ENCODE data around the gene RBFOX2. TPM values are rescaled to one million over a fixed set of nuclear protein-coding genes. Genes with fewer than 3 reads are reported as not detected.
"Not testable (repeated sequence)": the region's sequence is repeated elsewhere in the genome, so short reads cannot be mapped to it uniquely, and the experiment has no call there.

The RBFOX2 gene
- total RNA-seq, 1 donor from 2014 or later: 76.7 TPM

GRCh38 chr22:35830305-35830704, 198.3 kb downstream of the RBFOX2 start:
- ATAC-seq (no peak), DNase-seq (no peak)
- intact Hi-C loops (cut with micrococcal nuclease): loop anchor here (10.0 kb wide), 1 partner anchor 84 kb away; no protein-coding TSS in a partner anchor

GRCh38 chr22:35824256-35824655, 204.4 kb downstream of the RBFOX2 start:
- no peak for DNase-seq
- ATAC-seq: no peak
- intact Hi-C loops (cut with micrococcal nuclease): no loop called here

- peak; percentile 25 for ATAC-seq
- no peak for DNase-seq
- intact Hi-C loops (cut with micrococcal nuclease): no loop called here
Observed at GRCh38 chr22:35821654-35822053, 207.0 kb downstream of the RBFOX2 start.

- no peak for ATAC-seq
- intact Hi-C loops (cut with micrococcal nuclease): no loop called here
- DNase-seq: no peak
Observed at GRCh38 chr22:35819421-35819820, 209.2 kb downstream of the RBFOX2 start.

GRCh38 chr22:35818897-35819296, 209.7 kb downstream of the RBFOX2 start:
- DNase-seq: no peak
- ATAC-seq: no peak
- intact Hi-C loops (cut with micrococcal nuclease): no loop called here

- no peak for DNase-seq
- ATAC-seq: no peak
- intact Hi-C loops (cut with micrococcal nuclease): no loop called here
Observed at GRCh38 chr22:35812600-35812999, 216.0 kb downstream of the RBFOX2 start.

GRCh38 chr22:35811670-35812069, 217.0 kb downstream of the RBFOX2 start:
- no peak for ATAC-seq
- intact Hi-C loops (cut with micrococcal nuclease): no loop called here
- DNase-seq: no peak

- DNase-seq (no peak), ATAC-seq (no peak)
- intact Hi-C loops (cut with micrococcal nuclease): no loop called here
Observed at GRCh38 chr22:35809816-35810215, 218.8 kb downstream of the RBFOX2 start.

GRCh38 chr22:35808377-35808776, 220.2 kb downstream of the RBFOX2 start:
- DNase-seq (no peak), ATAC-seq (no peak)
- intact Hi-C loops (cut with micrococcal nuclease): no loop called here

GRCh38 chr22:35806668-35807067, 222.0 kb downstream of the RBFOX2 start:
- intact Hi-C loops (cut with micrococcal nuclease); DNase-seq; ATAC-seq: not testable (repeated sequence)

- DNase-seq: no peak
- ATAC-seq: no peak
Observed at GRCh38 chr22:35805466-35805865, 223.2 kb downstream of the RBFOX2 start.

GRCh38 chr22:35804421-35804820, 224.2 kb downstream of the RBFOX2 start:
- ATAC-seq (no peak), DNase-seq (no peak)
- intact Hi-C loops (cut with micrococcal nuclease): no loop called here

More at GRCh38 chr22:35805466-35805865, 223.2 kb downstream of the RBFOX2 start:
- intact Hi-C loops (cut with micrococcal nuclease): no loop called here

- ATAC-seq: no peak
- intact Hi-C loops (cut with micrococcal nuclease): no loop called here
- DNase-seq: no peak
Observed at GRCh38 chr22:35802885-35803284, 225.7 kb downstream of the RBFOX2 start.

- ATAC-seq; DNase-seq; intact Hi-C loops (cut with micrococcal nuclease): not testable (repeated sequence)
Observed at GRCh38 chr22:35801301-35801700, 227.3 kb downstream of the RBFOX2 start.

GRCh38 chr22:35799150-35799549, 229.5 kb downstream of the RBFOX2 start:
- intact Hi-C loops (cut with micrococcal nuclease): no loop called here
- ATAC-seq (no peak), DNase-seq (no peak)

GRCh38 chr22:35797411-35797810, 231.2 kb downstream of the RBFOX2 start:
- DNase-seq (no peak), ATAC-seq (no peak)
- intact Hi-C loops (cut with micrococcal nuclease): no loop called here

GRCh38 chr22:35795476-35795875, 233.1 kb downstream of the RBFOX2 start:
- DNase-seq (no peak), ATAC-seq (no peak)
- intact Hi-C loops (cut with micrococcal nuclease): no loop called here

- intact Hi-C loops (cut with micrococcal nuclease): no loop called here
Observed at GRCh38 chr22:35792506-35792905, 236.1 kb downstream of the RBFOX2 start.

GRCh38 chr22:35791788-35792187, 236.8 kb downstream of the RBFOX2 start:
- DNase-seq; intact Hi-C loops (cut with micrococcal nuclease); ATAC-seq: not testable (repeated sequence)

More at GRCh38 chr22:35792506-35792905, 236.1 kb downstream of the RBFOX2 start:
- no peak for DNase-seq
- no peak for ATAC-seq

GRCh38 chr22:35785181-35785923, 243.3 kb downstream of the RBFOX2 start:
- DNase-seq: no peak
- intact Hi-C loops (cut with micrococcal nuclease): no loop called here
- ATAC-seq: peak; percentile 59

- DNase-seq (no peak), ATAC-seq (peak; percentile 8)
- intact Hi-C loops (cut with micrococcal nuclease): no loop called here
Observed at GRCh38 chr22:35784633-35785032, 244.0 kb downstream of the RBFOX2 start.
